Fibroblast of the aortic adventitia (primary cell): ENCODE measurements around the gene RAB3IP. TPM values are rescaled to one million over a fixed set of nuclear protein-coding genes. Genes with fewer than 3 reads are reported as not detected.

ENCODE experiments used
- DNase-seq: peaks from one replicate; pipeline ENCODE4 v3.0.0-alpha.2; 2010; ENCODE audit warnings: low read depth
- H3K4me3 ChIP-seq: 2 replicates; pipeline ENCODE4 v1.5.1; 2011; ENCODE audit warnings: low read depth, mild to moderate bottlenecking, control low read depth, low read length, moderate library complexity
- CTCF ChIP-seq: IDR thresholded peaks from 2 replicates; pipeline ENCODE4 v1.5.1; 2011; ENCODE audit warnings: mild to moderate bottlenecking, low read length, control low read depth, inconsistent platforms; ENCODE audit not compliant: insufficient read depth
- total RNA-seq: library from RNA; depleted of rRNA; stranded (reverse); fragments of >200 nt; gene quantifications from 2 replicates; pipeline ENCODE4 v1.2.3, GENCODE V29; 2012; ENCODE audit warnings: low replicate concordance

The RAB3IP gene, protein sequence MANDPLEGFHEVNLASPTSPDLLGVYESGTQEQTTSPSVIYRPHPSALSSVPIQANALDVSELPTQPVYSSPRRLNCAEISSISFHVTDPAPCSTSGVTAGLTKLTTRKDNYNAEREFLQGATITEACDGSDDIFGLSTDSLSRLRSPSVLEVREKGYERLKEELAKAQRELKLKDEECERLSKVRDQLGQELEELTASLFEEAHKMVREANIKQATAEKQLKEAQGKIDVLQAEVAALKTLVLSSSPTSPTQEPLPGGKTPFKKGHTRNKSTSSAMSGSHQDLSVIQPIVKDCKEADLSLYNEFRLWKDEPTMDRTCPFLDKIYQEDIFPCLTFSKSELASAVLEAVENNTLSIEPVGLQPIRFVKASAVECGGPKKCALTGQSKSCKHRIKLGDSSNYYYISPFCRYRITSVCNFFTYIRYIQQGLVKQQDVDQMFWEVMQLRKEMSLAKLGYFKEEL
- total RNA-seq: 1.6 and 4.8 TPM in 2 replicates

DNA sequence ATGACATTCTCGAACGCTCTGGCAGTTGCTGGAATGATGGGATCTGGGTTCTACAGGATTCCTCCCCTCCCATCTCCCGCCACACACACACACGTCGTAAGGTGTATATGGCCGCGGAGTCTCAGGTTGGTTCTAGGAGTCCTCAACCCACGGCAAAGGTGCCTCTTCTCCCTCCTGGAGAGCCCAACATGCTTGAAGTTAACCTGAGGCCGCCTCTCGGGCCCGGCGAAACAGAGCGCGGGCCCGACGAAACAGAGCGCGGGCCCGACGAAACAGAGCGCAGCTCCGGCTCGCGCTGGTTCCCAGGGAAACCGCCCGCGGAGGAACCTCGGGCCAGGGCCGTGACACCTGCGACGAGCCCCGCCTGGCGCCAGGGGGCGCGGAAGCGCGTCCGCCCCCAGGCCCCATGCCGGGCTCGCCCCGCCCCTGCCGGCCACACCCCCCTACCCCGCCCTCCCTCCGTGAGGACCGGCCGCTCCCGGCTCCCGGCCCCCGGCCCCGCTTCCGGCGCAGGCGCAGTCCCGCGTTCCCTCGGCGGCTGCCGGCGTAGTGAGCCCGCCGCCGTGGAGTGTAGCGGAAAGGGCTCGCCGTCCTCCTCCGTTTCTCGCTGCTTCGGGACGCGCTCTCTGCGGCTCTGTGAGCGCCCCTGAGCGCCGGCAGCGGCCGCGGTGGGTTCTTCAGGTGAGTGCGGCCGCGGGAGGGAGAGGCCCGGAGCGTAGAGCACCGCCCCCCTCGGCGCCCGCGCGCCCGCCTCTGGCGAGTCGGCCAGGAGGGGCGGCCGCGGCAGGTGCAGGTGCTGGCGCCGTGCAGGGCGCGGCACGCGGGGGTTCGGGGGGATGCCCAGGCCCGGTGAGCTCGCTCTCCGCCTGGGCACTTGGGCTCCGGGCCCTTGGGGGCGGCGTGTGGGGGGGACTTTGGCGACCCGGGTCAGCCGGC lies at the start of gene RAB3IP:
Gene RAB3IP, plus strand, starts transcription at position 510 of the 936 bp plus-strand sequence. CDS start 16,549 bp downstream, outside the sequence.
- DNase-seq: peak; percentile 41
- TF ChIP-seq CTCF: peak; percentile 33
- H3K4me3 ChIP-seq: peak within 1 kb of the TSS; percentile 71

- H3K4me3 ChIP-seq: no peak overlapping the region
- no peak for DNase-seq
- no peak for TF ChIP-seq CTCF
Measured at GRCh38 chr12:69689638-69690037, 49.0 kb upstream of the RAB3IP start.

DNA sequence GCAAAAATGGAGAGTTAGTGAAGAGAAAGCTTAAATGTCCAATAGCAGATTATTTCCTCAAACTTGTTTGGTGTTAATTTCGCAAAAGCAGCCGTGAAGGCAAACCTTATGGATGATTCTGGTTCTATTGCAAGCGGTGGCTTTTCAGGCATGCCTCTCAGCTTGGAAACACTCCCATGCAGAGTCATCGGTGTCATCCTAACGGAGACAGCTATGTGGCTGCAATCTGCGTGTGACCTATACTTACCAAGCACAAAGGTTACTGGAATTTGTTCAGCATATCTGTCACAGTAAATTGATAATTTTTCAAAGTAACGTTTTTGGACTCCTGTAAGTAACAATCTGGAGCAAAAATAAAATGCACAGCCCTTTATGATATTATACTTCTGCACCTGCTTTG lies 44.5 kb upstream of the RAB3IP start:
- H3K4me3 ChIP-seq: no peak overlapping the region
- TF ChIP-seq CTCF: no peak
- no peak for DNase-seq

DNA sequence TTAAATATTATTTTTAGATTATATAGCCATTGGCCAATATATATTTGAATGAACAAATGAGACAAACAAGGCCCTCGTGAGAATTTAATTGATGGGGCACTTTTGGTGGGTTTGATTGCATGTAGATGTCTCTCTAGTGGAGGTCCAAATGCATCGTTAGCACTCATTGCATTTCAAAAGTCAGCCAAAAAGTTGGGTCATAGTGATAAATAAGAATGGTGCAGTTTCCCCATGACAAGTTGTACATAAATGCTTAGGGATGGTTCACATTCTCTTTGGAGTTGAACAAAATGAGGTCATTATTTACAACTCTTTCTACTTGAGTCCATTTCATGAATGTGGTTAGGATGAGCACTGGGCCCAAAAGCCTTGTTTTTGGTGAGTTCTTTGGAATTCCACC lies 40.6 kb upstream of the RAB3IP start:
- no peak for DNase-seq
- TF ChIP-seq CTCF: no peak
- no peak overlapping the region for H3K4me3 ChIP-seq

DNA sequence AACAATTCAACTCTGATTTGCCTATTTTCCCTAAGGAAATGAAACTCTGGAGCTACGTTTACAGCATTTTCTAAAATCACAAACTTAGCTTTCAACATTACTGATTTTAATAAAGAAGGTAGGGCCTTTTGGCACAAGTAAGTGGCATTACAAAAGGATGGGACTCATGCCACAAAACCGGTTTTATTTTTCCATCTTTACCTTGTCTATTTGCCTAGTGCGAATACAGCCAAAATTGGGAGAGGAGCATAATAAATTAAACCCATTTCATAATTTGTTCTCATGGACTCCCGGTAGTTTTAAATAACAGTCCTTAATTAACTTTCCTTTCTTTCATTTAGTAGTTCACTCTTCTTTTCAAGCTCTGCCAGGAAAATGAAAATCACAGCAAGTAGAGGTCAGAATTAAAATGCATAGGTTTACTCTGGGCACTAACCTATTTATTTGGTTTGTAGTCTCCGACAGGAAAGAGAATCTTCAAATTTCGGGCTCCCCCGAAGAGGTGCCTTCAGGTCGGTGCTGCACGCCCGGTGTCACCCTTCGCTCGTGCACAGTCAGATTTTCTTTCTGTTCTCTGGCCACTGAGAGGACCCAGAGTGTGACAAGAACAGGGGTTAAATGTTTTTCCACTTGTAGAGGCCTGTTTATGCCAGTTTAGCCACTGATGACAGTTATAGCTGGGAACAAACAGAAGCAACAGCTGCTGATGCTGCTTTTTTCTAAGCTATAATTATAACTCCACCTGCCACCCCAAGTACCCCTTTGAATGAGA lies 39.7 kb upstream of the RAB3IP start, which contains the start of gene BEST3:
Gene BEST3, minus strand, starts transcription at position 535 of the 772 bp plus-strand sequence. CDS start 1,505 bp downstream, outside the sequence.
- H3K4me3 ChIP-seq: no peak within 1 kb of the TSS
- no peak for TF ChIP-seq CTCF
- DNase-seq: no peak

- no peak for TF ChIP-seq CTCF
- H3K4me3 ChIP-seq: no peak overlapping the region
- no peak for DNase-seq
Measured at GRCh38 chr12:69701826-69702225, 36.8 kb upstream of the RAB3IP start.
